ENCODE measurements around the gene GGTA1. TPM values are rescaled to one million over a fixed set of nuclear protein-coding genes. Genes with fewer than 3 reads are reported as not detected.
"Not testable (repeated sequence)": the region's sequence is repeated elsewhere in the genome, so short reads cannot be mapped to it uniquely, and the experiment has no call there.

The GGTA1 gene
- total and polyA plus RNA-seq, 7 donors: 0.50 to 7.0 (median 1.7) TPM

DNA sequence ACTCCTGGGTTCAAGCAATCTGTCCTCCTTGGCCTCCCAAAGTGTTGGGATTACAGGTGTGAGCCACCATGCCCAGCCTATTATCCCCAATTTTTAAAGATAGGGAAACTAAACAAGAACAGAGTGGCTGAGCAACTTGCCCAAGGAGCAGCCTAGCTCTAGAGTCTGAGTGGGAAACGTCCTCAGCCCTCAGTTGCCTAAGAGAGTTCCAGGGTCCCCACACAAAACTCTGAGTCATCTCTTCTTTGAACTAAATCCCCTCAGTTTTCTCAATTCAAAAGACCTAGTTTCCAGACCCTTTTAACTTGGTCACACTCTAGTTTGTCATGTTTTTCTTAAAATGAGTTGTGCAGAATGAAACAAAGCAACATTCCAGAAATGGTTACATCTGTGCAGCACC, 33.5 kb downstream of the GGTA1 start:
- no peaks in the 10 kb centered on the region for H3K4me1 ChIP-seq
- DNase-seq (no peak), ATAC-seq (no peak)
- intact Hi-C loops (cut with DNase I): no loop called here
- no peaks in the 10 kb centered on the region for H3K36me3 ChIP-seq (ENCODE audit: insufficient read depth in 1 of 2, low read depth in 1 of 2)
- no peak overlapping the region for H3K4me3 ChIP-seq
- TF ChIP-seq, protein P1, sequence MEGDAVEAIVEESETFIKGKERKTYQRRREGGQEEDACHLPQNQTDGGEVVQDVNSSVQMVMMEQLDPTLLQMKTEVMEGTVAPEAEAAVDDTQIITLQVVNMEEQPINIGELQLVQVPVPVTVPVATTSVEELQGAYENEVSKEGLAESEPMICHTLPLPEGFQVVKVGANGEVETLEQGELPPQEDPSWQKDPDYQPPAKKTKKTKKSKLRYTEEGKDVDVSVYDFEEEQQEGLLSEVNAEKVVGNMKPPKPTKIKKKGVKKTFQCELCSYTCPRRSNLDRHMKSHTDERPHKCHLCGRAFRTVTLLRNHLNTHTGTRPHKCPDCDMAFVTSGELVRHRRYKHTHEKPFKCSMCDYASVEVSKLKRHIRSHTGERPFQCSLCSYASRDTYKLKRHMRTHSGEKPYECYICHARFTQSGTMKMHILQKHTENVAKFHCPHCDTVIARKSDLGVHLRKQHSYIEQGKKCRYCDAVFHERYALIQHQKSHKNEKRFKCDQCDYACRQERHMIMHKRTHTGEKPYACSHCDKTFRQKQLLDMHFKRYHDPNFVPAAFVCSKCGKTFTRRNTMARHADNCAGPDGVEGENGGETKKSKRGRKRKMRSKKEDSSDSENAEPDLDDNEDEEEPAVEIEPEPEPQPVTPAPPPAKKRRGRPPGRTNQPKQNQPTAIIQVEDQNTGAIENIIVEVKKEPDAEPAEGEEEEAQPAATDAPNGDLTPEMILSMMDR (IDR thresholded peaks at IDR 0.05): no peak
- H3K9me3 ChIP-seq: no peaks in the 10 kb centered on the region
- H3K27me3 ChIP-seq (ENCODE audit: insufficient read depth in 3 of 3, low read length in 2 of 3): no peaks in the 10 kb centered on the region
- 56 to 72% (median 72%) methylated on average over 1 of the region's 1 CpG for WGBS, 3 donors
- H3K27ac ChIP-seq: no peak overlapping the region

DNA sequence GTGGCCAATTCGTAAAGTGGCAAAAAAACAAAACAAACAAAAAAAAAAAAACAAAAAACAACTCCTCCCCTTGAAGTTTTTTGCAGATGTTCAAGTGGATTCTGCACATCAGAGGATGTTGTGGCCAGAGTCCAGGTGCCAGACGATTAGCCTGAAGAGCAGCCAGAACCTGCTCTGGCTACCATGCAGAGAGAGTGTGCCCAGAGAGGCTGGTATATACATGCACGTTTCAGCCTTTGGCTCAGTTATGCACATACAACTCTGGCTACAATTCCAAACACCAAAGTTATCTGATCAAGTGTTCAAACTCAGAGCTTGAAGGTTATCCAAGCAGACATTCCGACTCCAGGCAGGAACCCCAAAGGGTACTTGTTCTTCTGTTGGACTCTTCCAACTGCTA, 34.7 kb downstream of the GGTA1 start:
- WGBS, 3 donors: 33 to 49% (median 46%) methylated on average over 4 of the region's 4 CpGs
- TF ChIP-seq, protein P1 (IDR thresholded peaks at IDR 0.05): no peak
- no peak overlapping the region for H3K27ac ChIP-seq
- peaks cover 0 to under 1% (median 0%) of the 10 kb centered on the region in 3 donors for H3K27me3 ChIP-seq (ENCODE audit: insufficient read depth in 3 of 3, low read length in 2 of 3)
- no peaks in the 10 kb centered on the region for H3K9me3 ChIP-seq
- DNase-seq: no peak
- no peak overlapping the region for H3K4me3 ChIP-seq
- intact Hi-C loops (cut with DNase I): loop anchor here in 1 of 2 donors (5.0 kb wide), 1 partner anchor 32 kb away; the partner anchor contains the start of gene GGTA1
- no peak for ATAC-seq
- H3K4me1 ChIP-seq: no peaks in the 10 kb centered on the region
- no peaks in the 10 kb centered on the region for H3K36me3 ChIP-seq (ENCODE audit: insufficient read depth in 1 of 2, low read depth in 1 of 2)

DNA sequence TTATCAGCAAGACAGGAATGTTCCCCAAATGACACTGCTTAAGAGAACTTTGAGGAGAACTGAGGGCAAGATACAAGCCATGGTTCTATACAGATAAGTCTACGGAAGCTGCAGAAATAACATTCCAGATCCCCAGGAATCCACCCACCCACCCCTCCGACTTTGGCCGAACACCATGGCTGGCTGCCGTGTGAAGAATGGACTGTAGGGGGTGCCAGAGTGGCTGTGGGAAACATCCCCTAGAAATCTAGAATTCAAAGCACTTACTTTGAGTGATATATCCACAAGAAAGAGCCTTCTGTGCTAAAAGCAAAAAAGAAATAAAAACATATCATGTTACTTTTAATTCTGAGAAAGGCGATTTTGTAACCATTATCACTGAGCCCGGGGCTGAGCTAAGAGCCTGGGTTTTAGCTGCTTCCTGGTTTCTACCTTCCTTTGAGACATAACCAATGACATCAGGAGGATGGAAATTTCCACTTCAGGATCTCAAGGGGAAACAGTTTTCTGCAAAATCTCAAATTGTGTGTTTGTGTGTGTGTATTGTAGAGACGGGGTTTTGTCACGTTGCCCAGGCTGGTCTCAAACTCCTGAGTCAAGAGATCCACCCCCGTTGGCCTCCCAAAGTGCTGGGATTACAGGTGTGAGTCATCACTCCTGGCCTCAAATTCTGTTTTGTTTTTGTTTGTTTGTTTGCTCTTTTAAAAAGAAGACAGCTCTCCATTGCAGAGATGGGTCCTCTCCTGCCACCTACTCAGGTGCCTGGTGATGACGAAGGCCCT, 36.4 kb downstream of the GGTA1 start:
- intact Hi-C loops (cut with DNase I): loop anchor here in 1 of 2 donors (5.0 kb wide), 1 partner anchor 34 kb away; the partner anchor contains the start of gene GGTA1
- 22 to 31% (median 26%) methylated on average over 10 of the region's 10 CpGs for WGBS, 3 donors
- H3K27me3 ChIP-seq (ENCODE audit: insufficient read depth in 3 of 3, low read length in 2 of 3): peaks cover 0 to 6% (median 0%) of the 10 kb centered on the region in 3 donors
- peak; percentile 46 to 63 for DNase-seq
- no peaks in the 10 kb centered on the region for H3K4me1 ChIP-seq
- H3K4me3 ChIP-seq: no peak overlapping the region
- H3K9me3 ChIP-seq: no peaks in the 10 kb centered on the region
- TF ChIP-seq, protein P1 (IDR thresholded peaks at IDR 0.05): peak; percentile 58
- no peaks in the 10 kb centered on the region for H3K36me3 ChIP-seq (ENCODE audit: insufficient read depth in 1 of 2, low read depth in 1 of 2)
- peak; percentile 40 to 76 (median 62) for ATAC-seq
- no peak overlapping the region for H3K27ac ChIP-seq

DNA sequence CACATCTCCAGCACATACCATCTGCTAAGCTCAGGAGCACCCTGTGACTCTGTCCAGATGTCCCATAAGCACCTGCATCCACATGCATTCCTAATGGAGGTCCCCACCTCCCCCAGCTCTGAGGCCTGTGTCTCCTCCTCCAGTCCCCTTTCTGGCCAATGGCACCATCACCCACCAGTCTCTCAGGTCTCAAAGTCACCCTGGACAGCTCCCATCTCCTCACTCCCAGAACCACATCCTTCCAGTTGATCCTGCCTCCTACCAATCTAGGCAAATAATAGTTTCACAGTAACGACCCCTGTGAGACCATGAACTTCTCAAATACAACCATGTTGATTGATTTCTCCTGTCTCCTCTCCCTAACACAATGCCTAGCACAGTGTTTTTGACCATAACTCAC, 40.1 kb downstream of the GGTA1 start:
- H3K4me3 ChIP-seq: no peak overlapping the region
- no peaks in the 10 kb centered on the region for H3K4me1 ChIP-seq
- ATAC-seq: no peak
- no peaks in the 10 kb centered on the region for H3K36me3 ChIP-seq (ENCODE audit: insufficient read depth in 1 of 2, low read depth in 1 of 2)
- H3K27ac ChIP-seq: no peak overlapping the region
- 28 to 53% (median 35%) methylated on average over 1 of the region's 1 CpG for WGBS, 3 donors
- no peak for DNase-seq
- H3K9me3 ChIP-seq: no peaks in the 10 kb centered on the region
- TF ChIP-seq, protein P1 (IDR thresholded peaks at IDR 0.05): no peak
- intact Hi-C loops (cut with DNase I): no loop called here
- H3K27me3 ChIP-seq (ENCODE audit: insufficient read depth in 3 of 3, low read length in 2 of 3): peaks cover 0 to 15% (median 0%) of the 10 kb centered on the region in 3 donors

DNA sequence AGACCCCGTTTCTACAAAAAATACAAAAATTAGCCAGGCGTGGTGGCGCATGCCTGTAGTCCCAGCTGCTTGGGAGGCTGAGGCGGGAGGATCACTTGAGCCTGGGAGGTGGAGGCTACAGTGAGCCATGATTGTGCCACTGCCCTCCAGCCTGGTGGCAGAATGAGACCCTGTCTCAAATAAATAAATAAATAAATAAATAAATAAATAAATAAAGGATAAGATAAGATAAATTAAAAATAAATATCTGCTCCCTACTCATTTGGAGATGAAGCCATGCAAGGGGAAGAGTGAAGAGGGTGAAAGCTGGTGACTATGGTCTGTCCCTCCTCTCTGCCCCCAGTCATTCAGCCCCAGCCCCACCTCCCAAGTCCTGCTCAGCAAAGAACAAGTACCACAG, 41.2 kb downstream of the GGTA1 start:
- H3K27ac ChIP-seq; intact Hi-C loops (cut with DNase I); H3K9me3 ChIP-seq; DNase-seq; H3K36me3 ChIP-seq (ENCODE audit: insufficient read depth in 1 of 2, low read depth in 1 of 2); H3K4me3 ChIP-seq; H3K4me1 ChIP-seq; ATAC-seq: not testable (repeated sequence)
- H3K27me3 ChIP-seq (ENCODE audit: insufficient read depth in 3 of 3, low read length in 2 of 3): peaks cover 0 to 15% (median 0%) of the 10 kb centered on the region in 3 donors
- WGBS, 3 donors: 95 to 99% (median 98%) methylated on average over 4 of the region's 4 CpGs
